NCI-H2196 (cell line): ENCODE results near the gene DLG2.

Source experiments
- DNase-seq: peaks from one replicate; lab custom pipeline; 2025; ENCODE audit not compliant: unreplicated experiment; lab: John Stamatoyannopoulos, UW

The DLG2 gene

GRCh38 chr11:83921447-83922192 is 1705.5 kb downstream of the DLG2 start:
- no peak for DNase-seq

GRCh38 chr11:83918476-83918875 is 1708.7 kb downstream of the DLG2 start:
- DNase-seq = no peak

- no peak for DNase-seq
Observed at GRCh38 chr11:83914995-83915394, 1712.1 kb downstream of the DLG2 start.

GRCh38 chr11:83909579-83910534 is 1717.3 kb downstream of the DLG2 start:
- no peak for DNase-seq

- DNase-seq = no peak
Observed at GRCh38 chr11:83908298-83908856, 1718.8 kb downstream of the DLG2 start.

GRCh38 chr11:83895516-83895915 is 1731.6 kb downstream of the DLG2 start:
- DNase-seq = no peak

GRCh38 chr11:83881428-83881827 is 1745.7 kb downstream of the DLG2 start:
- no peak for DNase-seq

- DNase-seq = no peak
Observed at GRCh38 chr11:83871054-83871453, 1756.1 kb downstream of the DLG2 start.

- DNase-seq = no peak
Observed at GRCh38 chr11:83866655-83867054, 1760.5 kb downstream of the DLG2 start.

GRCh38 chr11:83865636-83866461 is 1761.3 kb downstream of the DLG2 start:
- no peak for DNase-seq

GRCh38 chr11:83864412-83865057 is 1762.6 kb downstream of the DLG2 start:
- no peak for DNase-seq

- DNase-seq = no peak
Observed at GRCh38 chr11:83863272-83863671, 1763.9 kb downstream of the DLG2 start.

GRCh38 chr11:83862691-83863090 is 1764.5 kb downstream of the DLG2 start:
- DNase-seq = no peak

- DNase-seq = no peak
Observed at GRCh38 chr11:83862033-83862432, 1765.1 kb downstream of the DLG2 start.

GRCh38 chr11:83858694-83859093 is 1768.5 kb downstream of the DLG2 start:
- DNase-seq = no peak

- DNase-seq = no peak
Observed at GRCh38 chr11:83855237-83855636, 1771.9 kb downstream of the DLG2 start.

- no peak for DNase-seq
Observed at GRCh38 chr11:83852775-83853442, 1774.2 kb downstream of the DLG2 start.

GRCh38 chr11:83852012-83852411 is 1775.1 kb downstream of the DLG2 start:
- no peak for DNase-seq

- no peak for DNase-seq
Observed at GRCh38 chr11:83847467-83848034, 1779.6 kb downstream of the DLG2 start.
